OCI-M1 (cell line): ENCODE results near the gene EPHA7.

ENCODE experiments used
- DNase-seq: peaks from one replicate; lab custom pipeline; 2025; lab: John Stamatoyannopoulos, UW

Gene EPHA7

GRCh38 chr6:93325761-93326160 lies 93.6 kb downstream of the EPHA7 start:
- no peak for DNase-seq

DNA sequence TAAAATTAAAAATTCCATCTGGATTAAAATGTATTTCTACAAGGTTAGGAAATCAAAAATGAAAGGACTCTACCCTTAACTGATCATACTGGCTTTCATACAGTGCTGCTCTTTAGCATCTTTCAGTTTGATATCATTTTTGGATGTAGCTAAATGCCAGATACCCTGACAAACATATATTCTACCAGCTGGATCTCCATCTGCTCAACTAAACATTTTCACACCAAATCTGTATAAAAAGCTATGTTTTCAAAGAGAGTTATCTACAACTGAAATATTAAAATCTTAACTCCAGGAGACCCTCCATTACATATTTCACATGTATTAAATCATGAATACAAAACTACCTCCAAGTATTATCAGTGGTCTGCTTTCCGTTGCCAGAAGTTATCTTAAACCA lies 95.7 kb downstream of the EPHA7 start:
- no peak for DNase-seq

GRCh38 chr6:93322651-93323050 lies 96.7 kb downstream of the EPHA7 start:
- DNase-seq: no peak

DNA sequence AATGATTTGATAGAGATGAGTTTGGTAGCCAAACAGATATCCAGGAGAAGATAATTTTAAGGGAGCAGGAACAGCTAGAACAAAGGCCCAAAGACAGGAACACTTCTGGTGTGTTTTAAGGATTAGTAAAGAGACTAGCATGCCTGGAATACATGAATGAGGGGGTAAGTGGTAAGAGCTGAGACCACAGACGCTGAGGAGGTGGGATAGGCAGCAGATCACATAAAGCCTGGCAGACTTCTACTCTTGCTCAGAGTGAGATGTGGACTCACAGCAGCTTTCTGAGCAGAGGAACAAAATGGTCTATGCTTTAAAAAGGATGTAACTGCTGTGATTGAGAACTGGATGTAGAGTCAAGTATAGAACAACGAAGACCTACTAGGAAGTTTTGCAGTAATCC lies 100.1 kb downstream of the EPHA7 start:
- DNase-seq: no peak

DNA sequence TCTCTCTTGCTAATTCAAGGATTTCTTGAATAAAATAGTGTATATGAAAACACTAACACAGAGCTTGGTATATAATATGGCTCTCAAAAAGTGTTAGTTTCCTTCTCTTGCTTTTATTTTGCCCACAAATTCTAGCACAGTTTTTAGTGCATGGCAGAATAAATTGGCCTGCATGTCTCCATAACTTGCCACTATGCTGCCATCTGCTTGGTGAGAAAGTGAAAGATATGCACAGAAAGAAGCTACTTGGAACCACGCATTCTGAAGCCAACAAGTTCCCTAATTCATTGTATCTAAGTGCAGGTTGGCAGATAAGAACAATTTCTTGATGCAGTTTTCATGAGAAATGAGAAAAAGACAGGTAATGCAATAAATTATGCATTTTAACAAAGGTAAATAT lies 101.2 kb downstream of the EPHA7 start:
- peak; percentile 68 for DNase-seq

GRCh38 chr6:93317592-93317991 lies 101.8 kb downstream of the EPHA7 start:
- DNase-seq: no peak

- peak; percentile 28 for DNase-seq
These were observed 111.6 kb downstream of the EPHA7 start for GRCh38 chr6:93307505-93308409.

DNA sequence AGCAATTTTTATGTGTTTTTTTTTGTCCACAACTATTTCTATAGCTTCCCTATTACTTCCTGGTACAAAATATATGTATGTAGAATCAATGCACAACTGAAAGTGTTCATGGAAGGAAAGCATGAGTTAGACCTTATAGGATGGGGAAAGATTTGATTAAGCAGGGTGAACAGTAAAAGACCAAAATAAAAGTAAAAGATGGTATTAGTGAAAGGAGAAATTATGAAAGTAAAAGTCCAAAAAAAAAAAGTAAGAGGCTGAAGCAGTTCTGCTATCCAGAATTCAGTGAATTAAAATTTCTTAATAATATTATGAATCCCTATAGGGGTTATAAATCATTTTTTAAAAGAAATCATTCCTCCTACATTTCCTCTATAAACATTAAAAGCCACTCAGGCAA lies 114.3 kb downstream of the EPHA7 start:
- DNase-seq: no peak

DNA sequence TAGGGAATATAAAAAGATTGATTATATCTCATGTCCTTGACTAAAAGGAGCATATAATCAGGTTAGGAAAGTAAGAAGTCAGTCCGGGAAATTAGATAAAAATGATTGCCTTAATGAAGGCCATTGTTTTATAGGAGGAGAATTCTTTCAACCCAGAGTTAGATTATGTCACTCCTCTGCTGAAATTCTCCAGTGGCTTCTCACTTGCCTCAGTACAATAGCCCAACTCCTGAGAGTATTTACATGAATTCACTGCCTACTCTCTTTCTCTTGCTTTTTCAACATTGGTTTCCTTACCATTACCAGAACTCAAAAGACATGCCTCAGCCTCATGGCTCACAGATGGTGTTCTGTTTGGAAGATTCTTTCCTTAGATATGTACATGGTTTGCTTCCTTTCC lies 114.9 kb downstream of the EPHA7 start:
- DNase-seq: no peak

DNA sequence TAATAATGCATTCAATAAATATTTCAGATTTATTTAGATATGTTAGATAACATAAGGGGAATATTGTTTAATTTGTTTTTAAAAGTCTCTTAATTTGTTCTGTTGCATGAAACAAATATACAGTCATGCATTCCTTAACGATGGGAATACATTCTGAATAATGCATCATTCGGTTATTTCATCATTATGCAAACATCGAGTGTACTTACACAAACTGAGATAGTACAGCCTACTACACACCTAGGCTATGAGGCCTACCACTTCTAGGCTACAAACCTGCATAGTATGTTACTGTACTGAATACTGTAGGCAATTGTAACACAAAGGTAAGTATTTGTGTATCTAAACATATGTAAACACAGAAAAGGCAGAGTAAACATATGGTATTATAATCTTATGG lies 118.7 kb downstream of the EPHA7 start:
- DNase-seq: no peak

DNA sequence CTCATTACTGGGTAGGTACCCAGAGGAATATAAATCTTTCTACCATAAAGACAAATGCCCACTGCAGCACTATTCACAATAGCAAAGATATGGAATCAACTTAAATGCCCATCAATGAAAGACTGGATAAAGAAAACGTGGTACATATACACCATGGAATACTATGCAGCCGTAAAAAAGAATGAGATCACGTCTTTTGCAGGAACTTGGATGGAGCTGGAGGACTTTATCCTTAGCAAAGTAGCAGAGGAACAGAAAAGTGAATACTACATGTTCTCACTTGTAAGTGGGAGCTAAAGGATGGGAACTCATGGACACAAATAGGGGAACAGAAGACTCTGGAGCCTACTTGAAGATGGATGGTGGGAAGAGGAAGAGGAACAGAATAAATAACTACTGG lies 119.7 kb downstream of the EPHA7 start:
- no peak for DNase-seq

GRCh38 chr6:93295631-93296030 lies 123.7 kb downstream of the EPHA7 start:
- DNase-seq: no peak

DNA sequence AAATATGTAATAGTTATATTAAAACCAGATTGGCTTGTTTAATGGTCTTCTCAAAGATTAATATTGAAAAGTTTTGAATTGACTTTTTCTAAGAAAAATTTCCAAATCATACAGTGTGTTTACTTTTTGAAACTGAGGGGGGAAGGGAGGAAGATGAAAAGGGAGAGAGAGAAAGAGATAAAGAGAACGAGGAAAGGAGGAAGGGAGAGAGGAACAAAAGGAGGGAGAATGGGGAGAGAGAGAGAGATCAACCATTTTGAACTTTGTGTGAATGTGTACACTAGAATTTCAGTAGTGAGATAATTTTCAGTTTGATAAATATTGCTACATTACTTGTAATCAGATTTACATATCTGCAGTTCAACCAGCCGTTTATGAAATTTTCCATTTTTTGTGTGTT lies 124.5 kb downstream of the EPHA7 start:
- no peak for DNase-seq

- DNase-seq: no peak
These were observed 125.5 kb downstream of the EPHA7 start for GRCh38 chr6:93293872-93294271.

- DNase-seq: no peak
These were observed 125.9 kb downstream of the EPHA7 start for GRCh38 chr6:93293460-93293859.

- no peak for DNase-seq
These were observed 136.8 kb downstream of the EPHA7 start for GRCh38 chr6:93282521-93283031.

- no peak for DNase-seq
These were observed 141.1 kb downstream of the EPHA7 start for GRCh38 chr6:93278241-93278640.

GRCh38 chr6:93272896-93273295 lies 146.5 kb downstream of the EPHA7 start:
- DNase-seq: no peak

GRCh38 chr6:93272211-93272610 lies 147.1 kb downstream of the EPHA7 start:
- no peak for DNase-seq

- no peak for DNase-seq
These were observed 153.1 kb downstream of the EPHA7 start for GRCh38 chr6:93266116-93266817.

GRCh38 chr6:93260881-93261280 lies 158.5 kb downstream of the EPHA7 start:
- no peak for DNase-seq

DNA sequence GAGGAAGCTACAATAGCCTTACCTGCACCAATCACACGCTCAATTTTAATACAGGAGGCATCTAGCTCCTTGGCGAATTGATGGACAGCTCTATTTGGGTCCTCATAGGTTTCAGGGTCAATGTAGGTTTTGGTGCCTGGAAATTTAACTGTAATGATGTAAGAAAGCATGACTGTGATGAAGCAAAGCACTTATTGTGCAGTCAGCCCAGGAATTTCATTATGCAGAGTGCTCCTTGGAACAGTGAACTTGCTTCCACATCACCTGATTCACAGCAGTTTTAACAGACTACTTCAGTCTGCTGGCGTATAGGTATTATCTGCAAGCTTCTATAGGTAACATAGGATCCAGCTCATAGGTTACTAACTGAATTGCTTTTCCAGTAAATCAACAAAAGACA lies 160.0 kb downstream of the EPHA7 start:
- DNase-seq: no peak

DNA sequence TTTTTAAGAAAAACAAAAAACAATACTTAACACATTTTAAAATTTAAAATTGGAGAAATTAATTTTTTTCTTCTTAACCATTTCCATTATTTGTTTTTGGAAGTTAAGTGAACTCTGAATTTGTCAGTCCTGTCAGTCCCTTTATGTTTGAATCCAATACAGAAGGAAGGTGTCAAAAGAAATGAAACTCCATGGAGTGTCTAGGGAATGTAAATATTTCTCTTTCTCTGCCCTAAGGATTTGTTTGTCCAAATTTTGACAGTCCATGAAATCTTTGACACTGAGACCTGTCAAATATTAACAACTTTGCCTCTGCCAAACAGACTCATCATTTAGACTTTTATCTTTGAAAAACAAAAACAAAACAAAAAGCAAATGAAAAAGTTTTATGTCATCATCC lies 166.4 kb downstream of the EPHA7 start:
- DNase-seq: no peak
